Measurements from ENCODE around the gene SCGB1C1. TPM values are rescaled to one million over a fixed set of nuclear protein-coding genes. Genes with fewer than 3 reads are reported as not detected.

SCGB1C1 gene
- total RNA-seq, 4 donors from 2014 or later: not detected

DNA sequence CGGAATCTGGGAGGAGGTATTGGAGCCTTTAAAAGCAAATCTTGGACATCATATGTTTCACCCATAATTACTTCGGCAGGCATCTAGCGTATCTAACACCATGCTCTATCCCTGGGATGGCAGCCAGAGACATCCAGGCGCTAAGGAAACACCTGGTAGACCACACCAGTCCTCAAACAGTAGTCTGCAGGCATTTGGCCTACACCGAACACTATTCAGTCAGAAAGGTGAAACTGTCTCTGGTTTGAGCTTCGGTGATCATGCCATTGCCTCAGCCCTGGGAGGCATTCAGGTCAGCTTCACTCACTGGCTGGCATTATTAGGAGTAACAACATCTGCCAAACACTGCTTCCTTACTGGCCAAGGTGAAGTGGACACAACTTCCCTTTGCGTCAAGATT is 31.5 kb downstream of the SCGB1C1 start:
- Histone ChIP-seq H3K4me3 (no peak overlapping the region), H3K36me3 (peaks cover 0 to 33% of the 10 kb centered on the region in 2 donors), H3K9me3 (no peaks in the 10 kb centered on the region), H3K27me3 (no peaks in the 10 kb centered on the region), H3K27ac (peak overlapping the region in 2 of 4 donors; percentile 57 to 90), H3K4me1 (peaks cover 0 to 39% (median 0%) of the 10 kb centered on the region in 3 donors)
- no peak for TF ChIP-seq POLR2AphosphoS5 (IDR thresholded peaks at IDR 0.05)
- no peak for TF ChIP-seq POLR2A (IDR thresholded peaks at IDR 0.05)
- TF ChIP-seq, protein P1, sequence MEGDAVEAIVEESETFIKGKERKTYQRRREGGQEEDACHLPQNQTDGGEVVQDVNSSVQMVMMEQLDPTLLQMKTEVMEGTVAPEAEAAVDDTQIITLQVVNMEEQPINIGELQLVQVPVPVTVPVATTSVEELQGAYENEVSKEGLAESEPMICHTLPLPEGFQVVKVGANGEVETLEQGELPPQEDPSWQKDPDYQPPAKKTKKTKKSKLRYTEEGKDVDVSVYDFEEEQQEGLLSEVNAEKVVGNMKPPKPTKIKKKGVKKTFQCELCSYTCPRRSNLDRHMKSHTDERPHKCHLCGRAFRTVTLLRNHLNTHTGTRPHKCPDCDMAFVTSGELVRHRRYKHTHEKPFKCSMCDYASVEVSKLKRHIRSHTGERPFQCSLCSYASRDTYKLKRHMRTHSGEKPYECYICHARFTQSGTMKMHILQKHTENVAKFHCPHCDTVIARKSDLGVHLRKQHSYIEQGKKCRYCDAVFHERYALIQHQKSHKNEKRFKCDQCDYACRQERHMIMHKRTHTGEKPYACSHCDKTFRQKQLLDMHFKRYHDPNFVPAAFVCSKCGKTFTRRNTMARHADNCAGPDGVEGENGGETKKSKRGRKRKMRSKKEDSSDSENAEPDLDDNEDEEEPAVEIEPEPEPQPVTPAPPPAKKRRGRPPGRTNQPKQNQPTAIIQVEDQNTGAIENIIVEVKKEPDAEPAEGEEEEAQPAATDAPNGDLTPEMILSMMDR (IDR thresholded peaks at IDR 0.05): no peak
- no peak for TF ChIP-seq EP300 (IDR thresholded peaks at IDR 0.05)
- no peak for ATAC-seq
- WGBS, 2 donors (ENCODE audit: low coverage in 1 of 2): 71 to 87% methylated on average over 1 to 7 of the region's 7 CpGs

DNA sequence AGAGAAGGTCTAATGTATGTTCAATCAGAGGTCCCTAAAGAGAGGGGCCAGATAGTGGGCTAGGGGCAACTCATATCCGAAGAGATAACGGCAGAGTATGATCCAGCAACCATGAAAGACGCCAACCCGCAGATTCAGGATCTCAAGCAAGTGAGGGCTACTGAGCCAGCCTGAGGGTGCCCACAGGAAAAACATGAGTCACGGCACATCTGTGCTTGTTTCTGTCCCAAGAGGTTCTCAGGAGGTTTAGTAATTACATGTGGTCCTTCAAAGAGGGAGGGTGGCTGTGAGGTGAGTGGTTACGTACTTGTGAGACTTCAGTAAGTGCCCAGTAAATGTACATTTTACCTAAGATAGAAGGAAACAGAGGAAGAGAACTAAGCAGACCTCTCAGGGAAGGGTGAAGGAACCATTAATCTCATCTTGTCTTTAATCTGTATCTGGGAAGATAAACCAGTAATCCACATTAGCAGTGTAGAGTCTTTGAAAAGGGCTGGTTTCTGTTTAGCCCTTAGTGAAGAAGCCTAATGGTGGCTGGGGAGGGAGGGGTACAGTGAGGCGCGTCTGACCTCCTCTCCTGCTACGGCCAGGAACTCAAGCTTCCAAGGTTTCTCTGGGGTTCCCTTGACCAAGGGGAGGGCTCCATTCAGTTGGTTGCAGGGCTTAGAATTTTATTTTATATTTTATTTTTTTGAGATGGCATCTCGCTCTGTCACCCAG is 33.0 kb downstream of the SCGB1C1 start:
- no peak for ATAC-seq
- Histone ChIP-seq H3K4me3 (no peak overlapping the region), H3K9me3 (no peaks in the 10 kb centered on the region), H3K36me3 (peaks cover 0 to 47% of the 10 kb centered on the region in 2 donors), H3K27me3 (no peaks in the 10 kb centered on the region), H3K4me1 (peaks cover 0 to 39% (median 0%) of the 10 kb centered on the region in 3 donors), H3K27ac (no peak overlapping the region)
- 83 to 94% methylated on average over 7 to 10 of the region's 10 CpGs for WGBS, 2 donors (ENCODE audit: low coverage in 1 of 2)
- TF ChIP-seq EP300 (IDR thresholded peaks at IDR 0.05): no peak

DNA sequence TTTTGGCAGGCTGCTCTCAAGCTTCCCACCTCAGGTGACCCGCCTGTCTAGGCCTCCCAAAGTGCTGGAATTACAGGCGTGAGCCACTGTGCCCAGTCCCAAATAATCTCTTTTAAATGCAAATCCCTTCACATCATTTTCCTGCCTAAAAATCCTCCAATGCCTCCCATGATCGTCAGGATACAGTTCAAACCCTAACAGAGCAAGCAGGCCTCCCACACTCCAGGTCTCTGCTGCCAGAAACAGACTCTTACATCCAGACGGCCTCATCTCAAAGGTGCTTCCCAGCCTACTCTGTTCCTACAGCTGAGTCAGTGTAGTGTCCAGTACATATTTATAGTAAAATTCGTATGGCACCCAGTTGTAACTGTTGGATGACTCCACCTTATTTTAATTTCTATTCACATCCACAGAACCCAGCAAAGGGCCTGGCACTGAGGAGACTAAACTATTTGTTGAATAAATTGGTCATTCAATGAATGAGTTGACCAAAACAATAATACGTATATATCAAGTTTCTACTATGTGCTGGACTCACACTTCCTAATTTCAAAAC is 35.0 kb downstream of the SCGB1C1 start:
- Histone ChIP-seq H3K36me3 (peaks cover 0 to 48% of the 10 kb centered on the region in 2 donors), H3K4me1 (peaks cover 0 to 25% (median 0%) of the 10 kb centered on the region in 3 donors), H3K27ac (no peak overlapping the region), H3K9me3 (no peaks in the 10 kb centered on the region), H3K4me3 (no peak overlapping the region), H3K27me3 (no peaks in the 10 kb centered on the region)
- ATAC-seq: no peak
- WGBS, 2 donors (ENCODE audit: low coverage in 1 of 2): 56 to 76% methylated on average over 4 to 6 of the region's 6 CpGs
- TF ChIP-seq POLR2A (IDR thresholded peaks at IDR 0.05) (no peak), EP300 (IDR thresholded peaks at IDR 0.05) (no peak), POLR2AphosphoS5 (IDR thresholded peaks at IDR 0.05) (no peak)
- TF ChIP-seq, protein P1 (IDR thresholded peaks at IDR 0.05): no peak

DNA sequence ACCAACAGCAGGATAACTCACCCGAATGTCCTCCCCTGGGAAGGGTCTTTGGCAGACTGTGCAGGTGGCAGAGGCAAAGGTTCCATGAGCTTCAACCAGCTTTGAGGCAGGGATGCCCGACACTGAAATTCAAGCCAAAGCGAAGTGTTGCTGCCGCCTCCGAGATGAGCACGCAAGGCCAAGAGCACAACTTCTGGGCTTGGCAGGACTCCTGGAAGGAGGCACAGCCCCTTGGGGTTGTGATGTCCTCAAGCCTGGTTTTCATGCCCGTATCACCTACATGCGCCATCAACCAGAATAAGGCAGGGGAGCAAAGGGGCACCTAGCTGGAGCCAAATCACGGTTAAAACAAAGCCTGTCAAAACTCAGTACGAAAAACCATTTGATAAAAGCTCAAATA is 37.6 kb downstream of the SCGB1C1 start:
- no peak for ATAC-seq
- Histone ChIP-seq H3K27me3 (no peaks in the 10 kb centered on the region), H3K9me3 (no peaks in the 10 kb centered on the region), H3K27ac (no peak overlapping the region), H3K36me3 (peaks cover 0 to 40% of the 10 kb centered on the region in 2 donors), H3K4me3 (no peak overlapping the region), H3K4me1 (peaks cover 0 to 18% (median 3%) of the 10 kb centered on the region in 3 donors)
- 84 to 91% methylated on average over 8 to 10 of the region's 10 CpGs for WGBS, 2 donors (ENCODE audit: low coverage in 1 of 2)
- no peak for TF ChIP-seq EP300 (IDR thresholded peaks at IDR 0.05)
- TF ChIP-seq POLR2A (IDR thresholded peaks at IDR 0.05): no peak
- TF ChIP-seq, protein P1 (IDR thresholded peaks at IDR 0.05): no peak
- TF ChIP-seq POLR2AphosphoS5 (IDR thresholded peaks at IDR 0.05): no peak

DNA sequence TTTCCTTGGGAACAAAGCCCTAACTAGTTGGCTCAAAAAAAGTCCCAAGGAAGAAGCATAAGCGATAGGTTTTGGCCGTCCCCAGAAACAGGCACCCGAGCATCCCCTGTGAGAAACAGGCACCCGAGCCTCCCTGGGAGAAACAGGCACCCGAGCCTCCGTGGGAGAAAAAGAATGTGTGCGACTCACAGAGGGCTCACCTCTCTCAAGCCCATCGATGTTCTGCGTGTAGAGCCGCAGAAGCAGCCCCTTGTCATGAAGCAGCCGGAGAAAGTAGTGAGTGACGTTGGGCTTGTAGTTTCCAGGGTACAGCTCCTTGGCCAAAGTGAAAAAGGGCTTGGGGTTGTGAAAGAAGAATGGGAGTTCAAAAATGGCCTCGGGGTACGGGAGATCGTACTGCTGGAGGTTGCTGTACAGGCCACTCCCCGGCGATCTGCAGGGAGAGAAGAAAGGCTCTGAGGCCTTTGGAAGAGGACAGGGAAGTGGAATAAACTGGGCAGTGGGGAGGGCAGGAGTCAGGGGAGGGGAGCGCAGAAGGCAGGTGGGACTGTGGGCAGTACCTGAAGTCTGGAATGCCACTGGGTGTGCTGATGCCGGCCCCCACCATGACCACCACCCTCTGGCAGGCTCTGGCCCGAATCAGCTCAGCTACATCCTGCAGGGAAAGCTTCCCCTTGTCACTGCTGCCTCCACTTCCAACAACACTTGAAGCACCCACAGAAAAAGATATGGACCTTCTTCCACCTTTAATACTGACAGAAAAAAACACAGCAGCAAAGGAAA is 40.1 kb downstream of the SCGB1C1 start:
- Histone ChIP-seq H3K36me3 (peaks cover 0 to 40% of the 10 kb centered on the region in 2 donors), H3K27me3 (no peaks in the 10 kb centered on the region), H3K27ac (no peak overlapping the region), H3K4me3 (no peak overlapping the region), H3K4me1 (peaks cover 0 to 25% (median 9%) of the 10 kb centered on the region in 3 donors), H3K9me3 (no peaks in the 10 kb centered on the region)
- ATAC-seq: no peak
- no peak for TF ChIP-seq EP300 (IDR thresholded peaks at IDR 0.05)
- TF ChIP-seq, protein P1 (IDR thresholded peaks at IDR 0.05): no peak
- TF ChIP-seq POLR2AphosphoS5 (IDR thresholded peaks at IDR 0.05): no peak
- TF ChIP-seq POLR2A (IDR thresholded peaks at IDR 0.05): no peak
- 86 to 87% methylated on average over 14 to 16 of the region's 20 CpGs for WGBS, 2 donors (ENCODE audit: low coverage in 1 of 2)
